HepG2 (cell line): ENCODE data around the gene SLC6A12. TPM values are rescaled to one million over a fixed set of nuclear protein-coding genes. Genes with fewer than 3 reads are reported as not detected.
A peak's percentile ranks its signal among the peaks of the same experiment; 100 is the strongest.

Source experiments
- ARID2 ChIP-seq: sonication (generic); formaldehyde crosslinking; IDR thresholded peaks from 2 replicates; pipeline ENCODE4 v1.8.1; 2022; ENCODE audit warnings: mild to moderate bottlenecking, missing genetic modification reagents, borderline replicate concordance
- BCL6 ChIP-seq: IDR thresholded peaks from 2 replicates; pipeline ENCODE4 v1.6.1; 2016; ENCODE audit warnings: missing genetic modification reagents, missing compliant biosample characterization
- CBX2 ChIP-seq, 2 experiments: fragments of 200-600 bp in 1 of 2; sonication (generic); formaldehyde crosslinking in 1 of 2; IDR thresholded peaks; 2 replicates each; pipeline versions ENCODE4 v1.7.0 to v1.8.1; 2018 to 2022; ENCODE audit warnings: low read depth in 2 of 2, low read length in 1 of 2, mild to moderate bottlenecking in 1 of 2, missing genetic modification reagents in 1 of 2
- GATA4 ChIP-seq: sonication (generic); IDR thresholded peaks from 2 replicates; pipeline ENCODE4 v1.6.1; 2016; ENCODE audit warnings: antibody characterized with exemption, low read depth, borderline replicate concordance
- HNRNPUL1 ChIP-seq: fragments of 200-400 bp; formaldehyde crosslinking; IDR thresholded peaks from 2 replicates; pipeline ENCODE4 v1.6.1; 2017; ENCODE audit warnings: low read depth, mild to moderate bottlenecking, low read length, moderate library complexity
- JUND ChIP-seq: sonication (generic); formaldehyde crosslinking; IDR thresholded peaks from 2 replicates; pipeline ENCODE4 v1.8.0; 2022; ENCODE audit warnings: mild to moderate bottlenecking, missing genetic modification reagents
- POLR2AphosphoS2 ChIP-seq: IDR thresholded peaks from 2 replicates; pipeline ENCODE4 v1.6.1; 2011; ENCODE audit warnings: low read depth, low read length, improper control_type of control experiment
- RAD51 ChIP-seq: fragments of 450-650 bp; IDR thresholded peaks from 2 replicates; pipeline ENCODE4 v1.6.1; 2016; ENCODE audit warnings: borderline replicate concordance
- SIX4 ChIP-seq: sonication (generic); formaldehyde crosslinking; IDR thresholded peaks from 2 replicates; pipeline ENCODE4 v1.4.0; 2020; ENCODE audit warnings: missing genetic modification reagents
- SRSF1 ChIP-seq: fragments of 200-400 bp; formaldehyde crosslinking; optimal IDR thresholded peaks from 2 replicates; pipeline ENCODE3; 2017; ENCODE audit warnings: mild to moderate bottlenecking, low read depth, low read length, moderate library complexity
- TBX2 ChIP-seq: sonication (generic); formaldehyde crosslinking; IDR thresholded peaks from 2 replicates; pipeline ENCODE4 v1.5.0; 2020; ENCODE audit warnings: missing genetic modification reagents, mild to moderate bottlenecking, borderline replicate concordance
- YY1 ChIP-seq: IDR thresholded peaks from 2 replicates; pipeline ENCODE4 v1.6.1; 2011; ENCODE audit warnings: low read length, low read depth, moderate library complexity, mild to moderate bottlenecking; ENCODE audit not compliant: insufficient read depth, insufficient replicate concordance
- ZBTB38 ChIP-seq: sonication (generic); formaldehyde crosslinking; IDR thresholded peaks from 2 replicates; pipeline ENCODE4 v1.5.1; 2020; ENCODE audit warnings: mild to moderate bottlenecking, missing genetic modification reagents
- ZNF121 ChIP-seq: sonication (generic); formaldehyde crosslinking; IDR thresholded peaks from 2 replicates; pipeline ENCODE4 v1.5.0; 2020; ENCODE audit warnings: mild to moderate bottlenecking, missing genetic modification reagents
- ZNF160 ChIP-seq: sonication (generic); formaldehyde crosslinking; IDR thresholded peaks from 2 replicates; pipeline ENCODE4 v1.8.0; 2022; ENCODE audit warnings: mild to moderate bottlenecking, inconsistent platforms, missing genetic modification reagents
- ZNF17 ChIP-seq: sonication (generic); formaldehyde crosslinking; IDR thresholded peaks from 2 replicates; pipeline ENCODE4 v1.5.0; 2020; ENCODE audit warnings: mild to moderate bottlenecking, missing genetic modification reagents
- ZNF335 ChIP-seq: sonication (generic); formaldehyde crosslinking; IDR thresholded peaks from 2 replicates; pipeline ENCODE4 v1.4.0; 2020; ENCODE audit warnings: missing genetic modification reagents
- ZNF776 ChIP-seq: sonication (generic); formaldehyde crosslinking; IDR thresholded peaks from 2 replicates; pipeline ENCODE4 v1.4.0; 2020; ENCODE audit warnings: mild to moderate bottlenecking, missing genetic modification reagents
- ZNF788 ChIP-seq: sonication (generic); formaldehyde crosslinking; IDR thresholded peaks from 2 replicates; pipeline ENCODE4 v1.5.0; 2020; ENCODE audit warnings: mild to moderate bottlenecking, missing genetic modification reagents, borderline replicate concordance
- polyA plus RNA-seq, 8 experiments: library from polyadenylated mRNA; depleted of rRNA in 3 of 8; stranded (reverse) in 7 of 8; unstranded in 1 of 8; fragments of >200 nt; fragmentation: Illumina TruSeq in 4 of 8; extraction: Trizol in 4 of 8; gene quantifications; 2 replicates each; pipeline versions ENCODE4 v1.2.1 to v1.2.3, GENCODE V29; 2011 to 2016; ENCODE audit warnings: low read depth in 4 of 8, missing spikeins in 1 of 8, mixed read lengths in 1 of 8; ENCODE audit not compliant: insufficient read depth in 1 of 8
- total RNA-seq, 5 experiments: library from RNA; depleted of rRNA; stranded (reverse); fragments of >200 nt; fragmentation: Illumina TruSeq; extraction: Trizol; gene quantifications; 2 replicates each; pipeline ENCODE4 v1.2.3, GENCODE V29; 2016; ENCODE audit warnings: low read depth in 1 of 5
- TF ChIP-seq, protein P1 (sequence below): sonication (generic); formaldehyde crosslinking; IDR thresholded peaks from 2 replicates; pipeline ENCODE4 v1.4.0; 2020; ENCODE audit warnings: missing genetic modification reagents
- TF ChIP-seq, protein P2 (sequence below): IDR thresholded peaks from 2 replicates; pipeline ENCODE4 v1.6.1; 2016; ENCODE audit warnings: mild to moderate bottlenecking
- TF ChIP-seq, protein P3 (sequence below): sonication (generic); formaldehyde crosslinking; IDR thresholded peaks from 2 replicates; pipeline ENCODE4 v1.5.0; 2020; ENCODE audit warnings: missing genetic modification reagents
- TF ChIP-seq, protein P4 (sequence below): IDR thresholded peaks from 2 replicates; pipeline ENCODE4 v1.6.1; 2016

The SLC6A12 gene
- total and polyA plus RNA-seq, 2 of the 13 experiments (the other 11 are each of a cell fraction or from before 2014, with no cell fraction given) = 3.7 to 18.8 TPM

DNA sequence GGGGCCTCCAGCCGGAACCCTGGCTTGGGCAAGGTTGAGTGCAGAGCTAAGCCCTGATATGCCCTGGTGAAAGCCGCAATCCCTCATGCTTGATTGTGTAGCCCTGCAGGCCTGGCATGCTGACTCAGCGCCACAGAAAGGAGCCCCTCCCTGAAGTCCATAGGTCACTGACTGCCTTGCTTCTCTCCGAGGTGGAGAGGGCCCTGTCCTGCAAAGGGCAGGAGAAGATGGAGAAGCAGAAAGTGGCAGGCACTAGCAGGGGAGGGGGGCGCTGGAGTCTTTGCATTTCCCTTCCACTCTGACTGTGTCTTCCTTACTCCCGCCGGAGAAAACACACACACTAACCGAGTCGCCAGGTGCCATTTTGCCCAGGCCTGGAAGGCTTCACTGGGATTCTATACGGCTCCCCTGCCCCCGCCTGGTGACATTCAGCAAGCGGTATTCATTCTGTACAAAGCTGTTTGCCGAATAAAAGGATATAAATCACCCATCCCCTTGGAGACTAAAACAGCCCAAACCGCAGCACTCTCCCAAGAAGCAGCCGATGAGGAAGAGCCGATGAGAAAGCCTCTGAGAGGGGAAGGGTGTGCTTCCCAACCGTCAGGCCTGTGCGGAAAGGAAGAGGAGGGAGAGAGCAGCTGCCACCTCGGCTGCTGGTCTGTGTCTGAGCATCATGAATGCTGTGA, 69.8 kb downstream of the SLC6A12 start (continued):
- TF ChIP-seq, protein P1, sequence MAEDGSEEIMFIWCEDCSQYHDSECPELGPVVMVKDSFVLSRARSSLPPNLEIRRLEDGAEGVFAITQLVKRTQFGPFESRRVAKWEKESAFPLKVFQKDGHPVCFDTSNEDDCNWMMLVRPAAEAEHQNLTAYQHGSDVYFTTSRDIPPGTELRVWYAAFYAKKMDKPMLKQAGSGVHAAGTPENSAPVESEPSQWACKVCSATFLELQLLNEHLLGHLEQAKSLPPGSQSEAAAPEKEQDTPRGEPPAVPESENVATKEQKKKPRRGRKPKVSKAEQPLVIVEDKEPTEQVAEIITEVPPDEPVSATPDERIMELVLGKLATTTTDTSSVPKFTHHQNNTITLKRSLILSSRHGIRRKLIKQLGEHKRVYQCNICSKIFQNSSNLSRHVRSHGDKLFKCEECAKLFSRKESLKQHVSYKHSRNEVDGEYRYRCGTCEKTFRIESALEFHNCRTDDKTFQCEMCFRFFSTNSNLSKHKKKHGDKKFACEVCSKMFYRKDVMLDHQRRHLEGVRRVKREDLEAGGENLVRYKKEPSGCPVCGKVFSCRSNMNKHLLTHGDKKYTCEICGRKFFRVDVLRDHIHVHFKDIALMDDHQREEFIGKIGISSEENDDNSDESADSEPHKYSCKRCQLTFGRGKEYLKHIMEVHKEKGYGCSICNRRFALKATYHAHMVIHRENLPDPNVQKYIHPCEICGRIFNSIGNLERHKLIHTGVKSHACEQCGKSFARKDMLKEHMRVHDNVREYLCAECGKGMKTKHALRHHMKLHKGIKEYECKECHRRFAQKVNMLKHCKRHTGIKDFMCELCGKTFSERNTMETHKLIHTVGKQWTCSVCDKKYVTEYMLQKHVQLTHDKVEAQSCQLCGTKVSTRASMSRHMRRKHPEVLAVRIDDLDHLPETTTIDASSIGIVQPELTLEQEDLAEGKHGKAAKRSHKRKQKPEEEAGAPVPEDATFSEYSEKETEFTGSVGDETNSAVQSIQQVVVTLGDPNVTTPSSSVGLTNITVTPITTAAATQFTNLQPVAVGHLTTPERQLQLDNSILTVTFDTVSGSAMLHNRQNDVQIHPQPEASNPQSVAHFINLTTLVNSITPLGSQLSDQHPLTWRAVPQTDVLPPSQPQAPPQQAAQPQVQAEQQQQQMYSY = no peak
- TF ChIP-seq ZNF335 (no peak), RAD51 (no peak), ZBTB38 (CRISPR knock-in tag) (peak; percentile 47; the same call in 1 of the 2 replicates), TBX2 (CRISPR knock-in tag) (0 out of 2 replicates have a peak, but pooled peaks have one; percentile 24), JUND (CRISPR knock-in tag) (no peak), HNRNPUL1 (no peak), POLR2AphosphoS2 (no peak), ZNF788 (CRISPR knock-in tag) (0 out of 2 replicates have a peak, but pooled peaks have one; percentile 27), ZNF776 (CRISPR knock-in tag) (no peak), SRSF1 (no peak), SIX4 (CRISPR knock-in tag) (no peak), ZNF121 (CRISPR knock-in tag) (no peak), CBX2 (IDR thresholded peaks at IDR 0.05; ENCODE audit: low read depth, low read length) (no peak), CBX2 (CRISPR knock-in tag; IDR thresholded peaks at IDR 0.05; ENCODE audit: low read depth) (no peak), ARID2 (no peak), GATA4 (no peak), ZNF160 (CRISPR knock-in tag) (no peak), ZNF17 (CRISPR knock-in tag) (no peak), BCL6 (0 out of 2 replicates have a peak, but pooled peaks have one; percentile 24), YY1 (peak; percentile 40)
- TF ChIP-seq, protein P2, sequence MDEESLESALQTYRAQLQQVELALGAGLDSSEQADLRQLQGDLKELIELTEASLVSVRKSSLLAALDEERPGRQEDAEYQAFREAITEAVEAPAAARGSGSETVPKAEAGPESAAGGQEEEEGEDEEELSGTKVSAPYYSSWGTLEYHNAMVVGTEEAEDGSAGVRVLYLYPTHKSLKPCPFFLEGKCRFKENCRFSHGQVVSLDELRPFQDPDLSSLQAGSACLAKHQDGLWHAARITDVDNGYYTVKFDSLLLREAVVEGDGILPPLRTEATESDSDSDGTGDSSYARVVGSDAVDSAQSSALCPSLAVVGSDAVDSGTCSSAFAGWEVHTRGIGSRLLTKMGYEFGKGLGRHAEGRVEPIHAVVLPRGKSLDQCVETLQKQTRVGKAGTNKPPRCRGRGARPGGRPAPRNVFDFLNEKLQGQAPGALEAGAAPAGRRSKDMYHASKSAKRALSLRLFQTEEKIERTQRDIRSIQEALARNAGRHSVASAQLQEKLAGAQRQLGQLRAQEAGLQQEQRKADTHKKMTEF (CRISPR knock-in tag) = no peak
- TF ChIP-seq, protein P3, sequence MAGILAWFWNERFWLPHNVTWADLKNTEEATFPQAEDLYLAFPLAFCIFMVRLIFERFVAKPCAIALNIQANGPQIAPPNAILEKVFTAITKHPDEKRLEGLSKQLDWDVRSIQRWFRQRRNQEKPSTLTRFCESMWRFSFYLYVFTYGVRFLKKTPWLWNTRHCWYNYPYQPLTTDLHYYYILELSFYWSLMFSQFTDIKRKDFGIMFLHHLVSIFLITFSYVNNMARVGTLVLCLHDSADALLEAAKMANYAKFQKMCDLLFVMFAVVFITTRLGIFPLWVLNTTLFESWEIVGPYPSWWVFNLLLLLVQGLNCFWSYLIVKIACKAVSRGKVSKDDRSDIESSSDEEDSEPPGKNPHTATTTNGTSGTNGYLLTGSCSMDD (CRISPR knock-in tag) = no peak
- TF ChIP-seq, protein P4, sequence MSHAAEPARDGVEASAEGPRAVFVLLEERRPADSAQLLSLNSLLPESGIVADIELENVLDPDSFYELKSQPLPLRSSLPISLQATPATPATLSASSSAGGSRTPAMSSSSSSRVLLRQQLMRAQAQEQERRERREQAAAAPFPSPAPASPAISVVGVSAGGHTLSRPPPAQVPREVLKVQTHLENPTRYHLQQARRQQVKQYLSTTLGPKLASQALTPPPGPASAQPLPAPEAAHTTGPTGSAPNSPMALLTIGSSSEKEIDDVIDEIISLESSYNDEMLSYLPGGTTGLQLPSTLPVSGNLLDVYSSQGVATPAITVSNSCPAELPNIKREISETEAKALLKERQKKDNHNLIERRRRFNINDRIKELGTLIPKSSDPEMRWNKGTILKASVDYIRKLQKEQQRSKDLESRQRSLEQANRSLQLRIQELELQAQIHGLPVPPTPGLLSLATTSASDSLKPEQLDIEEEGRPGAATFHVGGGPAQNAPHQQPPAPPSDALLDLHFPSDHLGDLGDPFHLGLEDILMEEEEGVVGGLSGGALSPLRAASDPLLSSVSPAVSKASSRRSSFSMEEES (CRISPR knock-in tag) = no peak
